H9 (cell line): ENCODE measurements around the gene HSD17B3. TPM values are rescaled to one million over a fixed set of nuclear protein-coding genes. Genes with fewer than 3 reads are reported as not detected.

Source experiments
- DNase-seq: peaks from one replicate; pipeline ENCODE4 v3.0.0-alpha.2; 2017
- H2AFZ ChIP-seq: one replicate; pipeline ENCODE4 v1.6.1; 2013; ENCODE audit warnings: mild to moderate bottlenecking, low read length, control low read depth, moderate library complexity
- H2AK5ac ChIP-seq: 2 replicates; pipeline ENCODE4 v1.6.1; 2013; ENCODE audit warnings: low read length, control low read depth, mixed read lengths; ENCODE audit not compliant: insufficient read length
- H2BK120ac ChIP-seq: one replicate; pipeline ENCODE4 v1.6.1; 2013; ENCODE audit warnings: low read depth, mild to moderate bottlenecking, low read length, control low read depth, inconsistent platforms; ENCODE audit not compliant: poor library complexity, severe bottlenecking
- H2BK12ac ChIP-seq: 2 replicates; pipeline ENCODE4 v1.6.1; 2013; ENCODE audit warnings: low read length, control low read depth, mixed read lengths, low read depth; ENCODE audit not compliant: insufficient read length
- H2BK15ac ChIP-seq: 2 replicates; pipeline ENCODE4 v1.6.1; 2013; ENCODE audit warnings: low read depth, low read length, control low read depth
- H2BK20ac ChIP-seq: one replicate; pipeline ENCODE4 v1.6.1; 2013; ENCODE audit warnings: low read depth, mild to moderate bottlenecking, low read length, control low read depth, inconsistent platforms; ENCODE audit not compliant: poor library complexity, severe bottlenecking
- H2BK5ac ChIP-seq: 2 replicates; pipeline ENCODE4 v1.6.1; 2013; ENCODE audit warnings: low read length, control low read depth, mixed read lengths; ENCODE audit not compliant: insufficient read length
- H3K14ac ChIP-seq: 2 replicates; pipeline ENCODE4 v1.6.1; 2013; ENCODE audit warnings: low read length, control low read depth; ENCODE audit not compliant: insufficient read depth
- H3K18ac ChIP-seq: 2 replicates; pipeline ENCODE4 v1.6.1; 2013; ENCODE audit warnings: low read depth, mild to moderate bottlenecking, mixed read lengths, low read length, control low read depth; ENCODE audit not compliant: insufficient read length
- H3K23ac ChIP-seq: 2 replicates; pipeline ENCODE4 v1.6.1; 2013; ENCODE audit warnings: low read length, control low read depth, mixed read lengths, low read depth; ENCODE audit not compliant: insufficient read length
- H3K23me2 ChIP-seq: 2 replicates; pipeline ENCODE4 v1.6.1; 2013; ENCODE audit warnings: low read depth, mild to moderate bottlenecking, mixed read lengths, low read length, control low read depth; ENCODE audit not compliant: insufficient read length, poor library complexity, severe bottlenecking
- H3K27ac ChIP-seq: 2 replicates; pipeline ENCODE4 v1.5.1; 2013; ENCODE audit warnings: low read length, control low read depth, mixed read lengths, low read depth; ENCODE audit not compliant: insufficient read length
- H3K27me3 ChIP-seq: 2 replicates; pipeline ENCODE4 v1.6.1; 2013; ENCODE audit warnings: low read length, control low read depth, inconsistent platforms; ENCODE audit not compliant: insufficient read depth
- H3K4ac ChIP-seq: 2 replicates; pipeline ENCODE4 v1.6.1; 2013; ENCODE audit warnings: low read depth, mild to moderate bottlenecking, control low read depth, inconsistent platforms, low read length, moderate library complexity
- H3K4me1 ChIP-seq: 2 replicates; pipeline ENCODE4 v1.6.1; 2013; ENCODE audit warnings: low read length, control low read depth, inconsistent platforms; ENCODE audit not compliant: insufficient read depth
- H3K4me2 ChIP-seq: 2 replicates; pipeline ENCODE4 v1.6.1; 2013; ENCODE audit warnings: low read length, control low read depth, mixed read lengths; ENCODE audit not compliant: insufficient read length, insufficient read depth
- H3K56ac ChIP-seq: 2 replicates; pipeline ENCODE4 v1.6.1; 2013; ENCODE audit warnings: low read depth, mild to moderate bottlenecking, mixed read lengths, low read length, control low read depth; ENCODE audit not compliant: insufficient read length
- H3K79me1 ChIP-seq: 2 replicates; pipeline ENCODE4 v1.6.1; 2013; ENCODE audit warnings: low read depth, mild to moderate bottlenecking, moderate library complexity, low read length, control low read depth, inconsistent platforms; ENCODE audit not compliant: insufficient read depth, poor library complexity, severe bottlenecking
- H3K79me2 ChIP-seq: 2 replicates; pipeline ENCODE4 v1.6.1; 2013; ENCODE audit warnings: low read length, control low read depth, inconsistent platforms; ENCODE audit not compliant: insufficient read depth
- H3K9ac ChIP-seq: 2 replicates; pipeline ENCODE4 v1.6.1; 2013; ENCODE audit warnings: low read length, control low read depth, mixed read lengths; ENCODE audit not compliant: insufficient read length; ENCODE audit errors: extremely low read depth
- H3K9me3 ChIP-seq: one replicate; pipeline ENCODE4 v1.6.1; 2013; ENCODE audit warnings: low read depth, low read length, inconsistent platforms; ENCODE audit not compliant: control insufficient read depth
- H3T11ph ChIP-seq: one replicate; pipeline ENCODE4 v1.6.1; 2013; ENCODE audit warnings: mild to moderate bottlenecking, low read length, control low read depth, inconsistent platforms
- H4K20me1 ChIP-seq: one replicate; pipeline ENCODE4 v1.6.1; 2013; ENCODE audit not compliant: control insufficient read depth, insufficient read length, insufficient read depth
- H4K5ac ChIP-seq: 2 replicates; pipeline ENCODE4 v1.6.1; 2013; ENCODE audit warnings: low read depth, mild to moderate bottlenecking, mixed read lengths, low read length, control low read depth; ENCODE audit not compliant: insufficient read length
- H4K8ac ChIP-seq: replicated peaks from 2 replicates; pipeline ENCODE4 v1.6.1; 2013; ENCODE audit warnings: low read length, control low read depth, mixed read lengths, low read depth; ENCODE audit not compliant: insufficient read length
- H4K91ac ChIP-seq: 2 replicates; pipeline ENCODE4 v1.6.1; 2013; ENCODE audit warnings: low read depth, mild to moderate bottlenecking, moderate library complexity, mixed read lengths, low read length, control low read depth; ENCODE audit not compliant: insufficient read length
- H3K27ac Mint-ChIP-seq, 3 experiments: 2 replicates in 2 of 3; 3 replicates in 1 of 3; pipeline ENCODE4 v1.8.0; 2020 to 2021; ENCODE audit warnings: mixed read lengths in 3 of 3, mild to moderate bottlenecking in 1 of 3, moderate library complexity in 1 of 3
- H3K27me3 Mint-ChIP-seq: 2 replicates; pipeline ENCODE4 v1.8.0; 2021; ENCODE audit warnings: low read depth, mild to moderate bottlenecking, moderate library complexity, mixed read lengths
- H3K36me3 Mint-ChIP-seq, 3 experiments: 2 replicates in 2 of 3; 3 replicates in 1 of 3; pipeline ENCODE4 v1.8.0; 2020 to 2021; ENCODE audit warnings: low read depth in 3 of 3, mixed read lengths in 3 of 3; ENCODE audit not compliant: insufficient read depth in 1 of 3
- H3K4me1 Mint-ChIP-seq, 2 experiments: 2 replicates each; pipeline ENCODE4 v1.8.0; 2020; ENCODE audit warnings: mixed read lengths in 2 of 2
- H3K4me3 Mint-ChIP-seq, 2 experiments: 2 replicates in 1 of 2; 3 replicates in 1 of 2; pipeline ENCODE4 v1.8.0; 2020 to 2021; ENCODE audit warnings: mild to moderate bottlenecking in 2 of 2, mixed read lengths in 2 of 2, moderate library complexity in 1 of 2
- H3K9me3 Mint-ChIP-seq, 2 experiments: 2 replicates in 1 of 2; 3 replicates in 1 of 2; pipeline ENCODE4 v1.8.0; 2020; ENCODE audit warnings: mild to moderate bottlenecking in 2 of 2, mixed read lengths in 2 of 2, moderate library complexity in 1 of 2
- WGBS: extraction: QIAGEN DNeasy Blood & Tissue Kit; methylation state at CpG from one replicate; pipeline ENCODE4 v1.1.7; 2013; ENCODE audit warnings: missing lambda C conversion rate, low lambda C conversion rate, mixed read lengths; ENCODE audit not compliant: insufficient read length; ENCODE audit errors: extremely low coverage; 5-methylcytosine and 5-hydroxymethylcytosine counted together
- total RNA-seq: library from RNA; stranded (reverse); gene quantifications from 2 replicates; pipeline ENCODE4 v1.2.1, GENCODE V29; 2021
- TF ChIP-seq, protein P1 (sequence below): fragments of 200-600 bp; sonication (generic); conservative IDR thresholded peaks from 3 replicates; pipeline ENCODE4 v1.8.0; 2021; ENCODE audit warnings: antibody characterized with exemption, mild to moderate bottlenecking

Gene HSD17B3
- total RNA-seq, 1 experiment from 2014 or later = not detected

DNA sequence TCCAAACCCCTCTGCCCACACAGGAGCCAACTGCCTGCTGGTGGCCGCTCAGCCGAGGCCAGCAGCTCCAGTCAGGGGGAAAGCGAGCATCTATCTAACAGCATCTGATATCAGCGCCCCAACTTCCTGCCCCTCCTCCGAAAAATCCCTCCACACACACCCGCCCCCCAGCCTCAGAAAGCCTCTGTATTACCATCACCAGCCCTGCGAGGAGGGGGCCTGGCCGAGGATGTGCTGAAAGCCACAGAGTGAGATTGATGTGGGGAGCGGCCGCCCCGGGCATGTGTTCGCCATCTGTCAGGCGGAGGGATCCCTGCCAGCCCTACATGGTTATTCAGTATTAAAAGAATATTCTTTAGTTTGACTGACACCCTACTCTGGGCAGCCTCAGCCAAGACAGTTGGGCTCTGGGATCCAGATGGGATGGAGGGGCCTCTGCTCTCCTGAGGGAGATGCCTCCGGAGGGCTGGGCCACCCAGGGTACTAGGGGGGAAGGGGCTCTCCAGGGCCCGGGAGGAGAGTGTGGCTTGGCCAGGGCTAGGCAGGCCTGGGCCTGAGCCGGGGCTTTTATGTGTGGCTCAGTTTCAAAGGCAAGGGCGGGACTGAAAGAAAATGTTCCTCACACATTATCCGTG, 98.0 kb downstream of the HSD17B3 start:
- TF ChIP-seq, protein P1, sequence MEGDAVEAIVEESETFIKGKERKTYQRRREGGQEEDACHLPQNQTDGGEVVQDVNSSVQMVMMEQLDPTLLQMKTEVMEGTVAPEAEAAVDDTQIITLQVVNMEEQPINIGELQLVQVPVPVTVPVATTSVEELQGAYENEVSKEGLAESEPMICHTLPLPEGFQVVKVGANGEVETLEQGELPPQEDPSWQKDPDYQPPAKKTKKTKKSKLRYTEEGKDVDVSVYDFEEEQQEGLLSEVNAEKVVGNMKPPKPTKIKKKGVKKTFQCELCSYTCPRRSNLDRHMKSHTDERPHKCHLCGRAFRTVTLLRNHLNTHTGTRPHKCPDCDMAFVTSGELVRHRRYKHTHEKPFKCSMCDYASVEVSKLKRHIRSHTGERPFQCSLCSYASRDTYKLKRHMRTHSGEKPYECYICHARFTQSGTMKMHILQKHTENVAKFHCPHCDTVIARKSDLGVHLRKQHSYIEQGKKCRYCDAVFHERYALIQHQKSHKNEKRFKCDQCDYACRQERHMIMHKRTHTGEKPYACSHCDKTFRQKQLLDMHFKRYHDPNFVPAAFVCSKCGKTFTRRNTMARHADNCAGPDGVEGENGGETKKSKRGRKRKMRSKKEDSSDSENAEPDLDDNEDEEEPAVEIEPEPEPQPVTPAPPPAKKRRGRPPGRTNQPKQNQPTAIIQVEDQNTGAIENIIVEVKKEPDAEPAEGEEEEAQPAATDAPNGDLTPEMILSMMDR = no peak
- Histone ChIP-seq H3K23me2 (no peaks in the 10 kb centered on the region), H2BK20ac (no peak overlapping the region), H3K9me3 (no peaks in the 10 kb centered on the region), H2AFZ (no peak overlapping the region), H4K5ac (no peak overlapping the region), H3K4me2 (no peak overlapping the region), H3T11ph (no peak overlapping the region), H2BK12ac (no peak overlapping the region), H3K14ac (no peak overlapping the region; the same call in 1 of the 2 replicates), H3K79me2 (no peaks in the 10 kb centered on the region), H2BK120ac (no peak overlapping the region), H4K91ac (no peak overlapping the region), H3K56ac (no peak overlapping the region), H4K8ac (no peak overlapping the region), H3K23ac (no peak overlapping the region), H2AK5ac (no peak overlapping the region), H3K4ac (no peak overlapping the region), H3K79me1 (no peaks in the 10 kb centered on the region), H3K27me3 (no peaks in the 10 kb centered on the region), H3K18ac (no peak overlapping the region), H3K4me1 (peaks cover 3% of the 10 kb centered on the region; the same call in 1 of the 2 replicates), H3K27ac (no peak overlapping the region), H2BK5ac (no peak overlapping the region), H4K20me1 (no peaks in the 10 kb centered on the region), H3K9ac (no peak overlapping the region), H2BK15ac (no peak overlapping the region)
- peaks cover 0 to 4% (median 0%) of the 10 kb centered on the region in 3 experiments; a peak in 4 of 7 replicates for H3K36me3 Mint-ChIP-seq
- WGBS = no CpG with 5 or more reads among the region's 18 CpGs
- H3K4me1 Mint-ChIP-seq = peaks cover 10 to 12% of the 10 kb centered on the region in 2 experiments; a peak in 3 of 4 replicates
- H3K4me3 Mint-ChIP-seq = no peak overlapping the region
- peaks cover 4% of the 10 kb centered on the region in 2 experiments; a peak in 4 of 5 replicates for H3K9me3 Mint-ChIP-seq
- H3K27me3 Mint-ChIP-seq = peaks cover 12% of the 10 kb centered on the region
- no peak for DNase-seq
- no peak overlapping the region for H3K27ac Mint-ChIP-seq
